AG10803 (cell line): ENCODE results near the gene NXPH1.

Experiments used
- DNase-seq: peaks from one replicate; pipeline ENCODE4 v3.0.0; 2010; ENCODE audit warnings: low read depth
- H3K4me3 ChIP-seq: 2 replicates; pipeline ENCODE4 v1.5.1; 2011; ENCODE audit warnings: mild to moderate bottlenecking, low read length, control low read depth
- CTCF ChIP-seq: conservative IDR thresholded peaks from 2 replicates; pipeline ENCODE4 v1.5.1; 2011; ENCODE audit warnings: mild to moderate bottlenecking, low read length, control low read depth, inconsistent platforms

The NXPH1 gene

GRCh38 chr7:8514781-8515519 is 81.5 kb downstream of the NXPH1 start:
- no peak overlapping the region for H3K4me3 ChIP-seq
- no peak for TF ChIP-seq CTCF
- DNase-seq: no peak

- no peak for TF ChIP-seq CTCF
- DNase-seq: no peak
- H3K4me3 ChIP-seq: no peak overlapping the region
These were observed 82.3 kb downstream of the NXPH1 start for GRCh38 chr7:8515640-8516185.

- no peak for DNase-seq
- no peak for TF ChIP-seq CTCF
- no peak overlapping the region for H3K4me3 ChIP-seq
These were observed 83.6 kb downstream of the NXPH1 start for GRCh38 chr7:8516976-8517375.

- no peak for TF ChIP-seq CTCF
- no peak overlapping the region for H3K4me3 ChIP-seq
- no peak for DNase-seq
These were observed 94.9 kb downstream of the NXPH1 start for GRCh38 chr7:8528311-8528710.

DNA sequence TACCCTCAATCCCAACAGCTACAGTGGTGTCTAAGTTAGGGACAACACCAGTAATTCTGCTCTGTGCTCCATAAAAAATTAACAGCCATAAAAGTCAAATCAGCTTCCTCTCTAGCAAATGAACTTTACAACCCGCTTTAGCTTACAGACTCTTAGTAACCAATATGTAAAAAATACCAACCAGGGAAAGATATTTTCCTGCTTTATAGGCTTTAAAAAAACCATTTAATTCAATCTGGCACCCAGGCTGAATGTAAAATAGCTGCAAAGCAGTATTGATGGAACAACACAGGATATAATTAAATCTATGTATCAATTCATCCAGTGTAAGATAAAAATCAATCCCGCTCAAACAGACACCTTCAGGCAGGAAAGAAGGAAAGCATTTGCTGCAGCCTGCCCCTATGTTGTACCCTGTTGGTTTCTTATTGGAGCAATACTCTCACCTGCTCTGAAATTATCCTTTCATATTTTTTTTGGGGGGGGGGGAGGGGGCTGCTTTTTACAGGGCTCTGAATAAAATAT is 98.6 kb downstream of the NXPH1 start:
- no peak for DNase-seq
- no peak for TF ChIP-seq CTCF
- no peak overlapping the region for H3K4me3 ChIP-seq

- TF ChIP-seq CTCF: no peak
- no peak for DNase-seq
- H3K4me3 ChIP-seq: no peak overlapping the region
These were observed 103.0 kb downstream of the NXPH1 start for GRCh38 chr7:8536431-8536830.

GRCh38 chr7:8549046-8549445 is 115.6 kb downstream of the NXPH1 start:
- no peak overlapping the region for H3K4me3 ChIP-seq
- TF ChIP-seq CTCF: no peak
- DNase-seq: no peak
